ENCODE results near the gene PPIP5K1.
"Not testable (repeated sequence)": the region's sequence is repeated elsewhere in the genome, so short reads cannot be mapped to it uniquely, and the experiment has no call there.

GRCh38 chr15:43618700-43619099, 28.7 kb upstream of the PPIP5K1 start, which contains the start of gene STRC:
- TF ChIP-seq, protein P1, sequence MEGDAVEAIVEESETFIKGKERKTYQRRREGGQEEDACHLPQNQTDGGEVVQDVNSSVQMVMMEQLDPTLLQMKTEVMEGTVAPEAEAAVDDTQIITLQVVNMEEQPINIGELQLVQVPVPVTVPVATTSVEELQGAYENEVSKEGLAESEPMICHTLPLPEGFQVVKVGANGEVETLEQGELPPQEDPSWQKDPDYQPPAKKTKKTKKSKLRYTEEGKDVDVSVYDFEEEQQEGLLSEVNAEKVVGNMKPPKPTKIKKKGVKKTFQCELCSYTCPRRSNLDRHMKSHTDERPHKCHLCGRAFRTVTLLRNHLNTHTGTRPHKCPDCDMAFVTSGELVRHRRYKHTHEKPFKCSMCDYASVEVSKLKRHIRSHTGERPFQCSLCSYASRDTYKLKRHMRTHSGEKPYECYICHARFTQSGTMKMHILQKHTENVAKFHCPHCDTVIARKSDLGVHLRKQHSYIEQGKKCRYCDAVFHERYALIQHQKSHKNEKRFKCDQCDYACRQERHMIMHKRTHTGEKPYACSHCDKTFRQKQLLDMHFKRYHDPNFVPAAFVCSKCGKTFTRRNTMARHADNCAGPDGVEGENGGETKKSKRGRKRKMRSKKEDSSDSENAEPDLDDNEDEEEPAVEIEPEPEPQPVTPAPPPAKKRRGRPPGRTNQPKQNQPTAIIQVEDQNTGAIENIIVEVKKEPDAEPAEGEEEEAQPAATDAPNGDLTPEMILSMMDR (IDR thresholded peaks at IDR 0.05; ENCODE audit: low read depth, low read length), result not testable (repeated sequence)
- TF ChIP-seq, protein P2, sequence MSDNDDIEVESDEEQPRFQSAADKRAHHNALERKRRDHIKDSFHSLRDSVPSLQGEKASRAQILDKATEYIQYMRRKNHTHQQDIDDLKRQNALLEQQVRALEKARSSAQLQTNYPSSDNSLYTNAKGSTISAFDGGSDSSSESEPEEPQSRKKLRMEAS (IDR thresholded peaks at IDR 0.05; ENCODE audit: low read depth, low read length), result not testable (repeated sequence)
- TF ChIP-seq POLR2A (IDR thresholded peaks at IDR 0.05; ENCODE audit: extremely low read depth, insufficient read length); MYC (IDR thresholded peaks at IDR 0.05; ENCODE audit: low read depth, low read length): not testable (repeated sequence)

All from NB4 (cell line).